Retinal pigment epithelial cell (primary cell): ENCODE data around the gene FBXL19.

Experiments
- DNase-seq: peaks from one replicate; pipeline ENCODE4 v3.0.0-alpha.2; 2010; ENCODE audit warnings: low read depth
- H3K4me3 ChIP-seq: 2 replicates; pipeline ENCODE4 v1.5.1; 2011; ENCODE audit warnings: mild to moderate bottlenecking, low read length, control low read depth, moderate library complexity
- TF ChIP-seq, protein P1 (sequence below): conservative IDR thresholded peaks from 2 replicates; pipeline ENCODE4 v1.5.1; 2011; ENCODE audit warnings: low read depth, low read length, control low read depth, inconsistent platforms

FBXL19 gene

DNA sequence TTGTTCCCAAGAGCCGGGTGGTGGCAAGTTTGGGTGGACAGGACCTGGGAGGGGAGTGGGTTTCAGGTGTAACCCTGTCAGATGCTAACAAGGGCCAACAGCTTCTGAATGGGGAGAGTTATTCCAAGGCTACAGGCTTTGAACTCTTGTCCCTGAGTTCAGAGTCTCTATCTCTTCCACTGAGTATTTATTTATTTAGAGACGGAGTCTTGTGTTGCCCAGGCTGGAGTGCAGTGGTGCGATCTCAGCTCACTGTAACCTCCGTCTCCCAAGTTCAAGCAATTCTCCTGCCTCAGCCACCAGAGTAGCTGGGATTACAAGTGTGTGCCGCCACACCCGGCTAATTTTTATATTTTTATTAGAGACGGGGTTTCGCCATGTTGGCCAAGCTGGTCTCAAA lies 31.6 kb downstream of the FBXL19 start:
- H3K4me3 ChIP-seq: no peak overlapping the region
- no peak for DNase-seq
- TF ChIP-seq, protein P1, sequence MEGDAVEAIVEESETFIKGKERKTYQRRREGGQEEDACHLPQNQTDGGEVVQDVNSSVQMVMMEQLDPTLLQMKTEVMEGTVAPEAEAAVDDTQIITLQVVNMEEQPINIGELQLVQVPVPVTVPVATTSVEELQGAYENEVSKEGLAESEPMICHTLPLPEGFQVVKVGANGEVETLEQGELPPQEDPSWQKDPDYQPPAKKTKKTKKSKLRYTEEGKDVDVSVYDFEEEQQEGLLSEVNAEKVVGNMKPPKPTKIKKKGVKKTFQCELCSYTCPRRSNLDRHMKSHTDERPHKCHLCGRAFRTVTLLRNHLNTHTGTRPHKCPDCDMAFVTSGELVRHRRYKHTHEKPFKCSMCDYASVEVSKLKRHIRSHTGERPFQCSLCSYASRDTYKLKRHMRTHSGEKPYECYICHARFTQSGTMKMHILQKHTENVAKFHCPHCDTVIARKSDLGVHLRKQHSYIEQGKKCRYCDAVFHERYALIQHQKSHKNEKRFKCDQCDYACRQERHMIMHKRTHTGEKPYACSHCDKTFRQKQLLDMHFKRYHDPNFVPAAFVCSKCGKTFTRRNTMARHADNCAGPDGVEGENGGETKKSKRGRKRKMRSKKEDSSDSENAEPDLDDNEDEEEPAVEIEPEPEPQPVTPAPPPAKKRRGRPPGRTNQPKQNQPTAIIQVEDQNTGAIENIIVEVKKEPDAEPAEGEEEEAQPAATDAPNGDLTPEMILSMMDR: no peak

DNA sequence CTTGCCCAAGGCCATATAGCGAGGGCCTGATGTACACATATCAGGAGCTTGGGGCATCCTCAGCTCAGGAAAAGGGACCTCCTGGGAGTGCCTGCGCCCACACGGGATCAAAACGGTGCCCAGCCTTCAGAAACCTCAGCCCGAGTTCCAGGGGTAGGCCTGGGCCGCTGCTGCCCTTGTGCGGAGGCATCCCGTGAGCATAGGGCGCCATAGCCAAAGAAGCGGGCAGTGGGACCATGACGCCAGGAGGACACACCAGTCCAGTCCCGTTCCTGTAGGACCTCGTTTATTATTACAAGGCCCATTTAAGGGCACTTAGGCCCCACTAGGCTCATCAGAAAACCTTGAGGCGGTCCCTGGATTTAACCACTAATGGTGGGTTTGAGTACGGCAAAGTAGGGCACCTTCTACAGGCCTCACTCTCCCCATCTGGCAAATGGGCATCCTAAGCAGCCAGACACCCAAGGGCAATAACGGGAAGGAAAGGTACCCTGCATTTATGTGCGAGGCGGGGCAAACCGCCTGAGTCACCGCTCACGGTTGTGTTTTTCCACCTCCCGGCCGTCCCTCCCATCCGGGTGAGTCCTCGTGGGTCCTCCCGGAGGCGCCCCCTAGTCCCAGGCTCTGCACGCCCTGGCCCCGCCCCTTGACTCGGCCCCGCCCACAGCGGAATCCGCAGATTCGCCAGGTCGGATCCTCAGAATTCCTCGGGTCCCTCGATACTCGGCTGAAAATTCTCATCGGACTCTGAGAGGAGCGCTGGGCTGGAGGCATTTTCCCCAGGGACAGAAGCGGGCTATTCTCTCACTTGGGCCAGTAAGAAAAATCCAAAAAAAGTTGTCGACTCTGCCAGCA lies 33.5 kb downstream of the FBXL19 start:
- DNase-seq: peak; percentile 58
- TF ChIP-seq, protein P1: peak; percentile 38
- peak overlapping the region; percentile 91 for H3K4me3 ChIP-seq

DNA sequence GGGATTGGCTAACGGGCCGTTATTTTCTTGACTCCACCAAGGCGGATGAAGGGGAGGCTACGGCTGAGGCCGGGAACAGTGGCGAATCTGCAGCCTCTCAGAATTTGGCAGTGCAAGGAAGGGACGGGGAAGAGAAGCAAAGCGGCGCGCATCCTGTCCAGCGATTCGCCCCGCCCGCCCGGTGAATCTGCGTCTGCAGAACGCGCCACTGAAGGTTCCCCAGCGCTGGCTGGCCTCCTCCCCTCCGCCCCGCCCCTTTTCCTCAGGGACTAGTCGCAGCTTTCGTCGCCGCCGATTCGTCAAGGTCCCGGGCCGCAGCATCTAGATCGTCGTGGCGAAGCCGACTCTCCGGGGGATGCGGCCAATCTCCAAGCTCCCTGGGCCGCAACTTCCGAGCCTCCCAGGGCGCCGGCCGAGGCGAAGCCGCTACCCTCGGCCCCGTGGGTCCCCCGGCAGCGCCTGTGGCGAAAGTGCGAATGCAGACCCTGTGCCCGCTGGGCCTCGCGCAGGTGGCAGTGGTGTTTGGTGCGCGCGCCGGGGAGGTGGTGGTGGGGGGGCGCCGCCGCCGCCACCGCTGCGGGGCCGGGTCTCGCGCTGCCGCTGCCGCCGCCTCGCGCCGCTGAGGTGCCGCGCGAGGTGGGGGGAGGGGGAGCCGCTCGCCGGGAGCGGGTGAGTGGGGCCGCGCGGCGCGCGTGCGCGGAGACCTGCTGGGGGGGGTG lies 34.2 kb downstream of the FBXL19 start, which contains the start of gene SETD1A:
TSS of gene SETD1A (plus strand) at position 299 of the 719 bp plus-strand sequence. CDS start 978 bp downstream, outside the sequence.
- TF ChIP-seq, protein P1: no peak
- peak within 1 kb of the TSS; percentile 91 for H3K4me3 ChIP-seq
- peak; percentile 84 for DNase-seq

DNA sequence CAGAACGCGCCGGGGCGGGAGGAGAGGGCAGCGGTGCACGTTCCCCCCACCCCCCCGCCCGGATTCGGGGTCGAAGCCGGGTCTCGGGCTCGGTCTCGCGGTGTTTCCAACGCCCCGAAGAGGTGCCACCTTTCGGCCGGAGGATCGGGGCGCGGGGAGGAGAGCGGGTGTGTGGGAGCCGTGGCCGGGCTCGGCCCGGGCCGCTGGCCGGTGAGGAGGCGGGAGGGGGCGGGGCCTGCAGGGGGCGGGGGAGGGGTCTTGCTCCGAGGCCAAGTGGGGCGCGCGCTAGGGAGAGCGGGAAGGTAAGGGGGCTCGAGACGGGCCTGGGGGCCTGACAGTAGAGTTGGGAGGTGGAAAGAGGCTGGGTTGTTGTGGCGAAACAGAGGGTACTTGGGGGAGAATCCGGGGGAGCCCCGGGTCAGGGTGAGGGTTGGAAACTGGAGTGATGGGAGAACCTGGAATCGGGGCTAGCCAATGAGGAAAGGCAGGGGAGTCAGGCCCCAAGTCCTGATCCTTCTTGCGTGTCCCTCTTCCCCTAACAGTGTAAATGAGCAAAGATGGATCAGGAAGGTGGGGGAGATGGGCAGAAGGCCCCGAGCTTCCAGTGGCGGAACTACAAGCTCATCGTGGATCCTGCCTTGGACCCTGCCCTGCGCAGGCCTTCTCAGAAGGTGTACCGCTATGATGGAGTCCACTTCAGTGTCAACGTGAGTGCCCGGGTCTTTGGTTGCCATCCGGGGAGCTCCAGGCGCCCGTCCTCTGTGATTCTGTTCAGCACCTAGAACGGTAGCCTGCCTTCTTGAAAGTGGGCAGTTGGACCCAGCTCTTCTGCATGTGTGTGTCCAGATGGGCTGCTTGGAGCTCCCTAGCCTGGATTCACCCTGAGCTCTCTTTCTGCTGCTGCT lies 35.1 kb downstream of the FBXL19 start:
- TF ChIP-seq, protein P1: no peak
- DNase-seq: no peak
- H3K4me3 ChIP-seq: peak overlapping the region; percentile 91

DNA sequence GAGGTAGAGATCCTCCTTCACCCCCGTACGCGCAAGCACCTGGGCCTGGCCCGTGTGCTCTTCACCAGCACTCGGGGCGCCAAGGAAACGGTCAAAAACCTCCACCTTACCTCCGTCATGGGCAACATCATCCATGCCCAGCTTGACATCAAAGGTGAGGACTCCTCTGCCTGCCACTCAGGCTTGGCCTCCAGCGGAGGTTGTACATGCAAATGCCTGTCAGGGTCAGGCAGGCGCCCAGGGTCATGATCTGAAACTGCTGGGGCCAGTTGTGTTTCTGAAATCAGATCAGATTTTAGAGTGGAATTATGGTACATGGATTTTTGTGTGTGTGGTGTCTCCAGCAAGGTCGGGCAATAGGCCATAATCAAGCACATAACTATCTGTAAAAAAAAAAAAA lies 38.0 kb downstream of the FBXL19 start:
- TF ChIP-seq, protein P1: no peak
- no peak for DNase-seq
- H3K4me3 ChIP-seq: no peak overlapping the region

DNA sequence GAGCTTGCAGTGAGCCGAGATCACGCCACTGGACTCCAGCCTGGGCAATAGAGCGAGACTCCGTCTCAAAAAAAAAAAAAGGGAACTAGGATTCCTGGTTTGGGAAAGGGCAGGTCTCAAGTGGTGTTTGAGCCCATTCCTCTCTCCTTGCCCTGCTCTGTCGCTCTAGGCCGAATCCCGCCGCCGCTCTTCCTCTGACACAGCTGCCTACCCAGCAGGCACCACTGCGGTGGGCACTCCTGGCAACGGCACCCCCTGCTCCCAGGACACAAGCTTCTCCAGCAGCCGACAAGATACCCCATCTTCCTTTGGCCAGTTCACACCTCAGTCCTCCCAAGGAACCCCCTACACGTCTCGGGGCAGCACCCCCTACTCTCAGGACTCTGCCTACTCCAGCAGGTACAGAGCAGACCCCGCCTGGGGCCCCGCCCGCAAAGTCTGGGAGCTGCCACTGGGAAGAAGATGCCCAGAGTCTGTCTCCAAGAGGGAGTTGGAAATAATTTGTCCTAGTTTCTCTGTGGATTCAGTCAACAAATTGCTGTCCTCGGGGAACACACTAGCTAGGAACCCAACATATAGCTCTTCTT lies 40.6 kb downstream of the FBXL19 start:
- DNase-seq: no peak
- no peak overlapping the region for H3K4me3 ChIP-seq
- TF ChIP-seq, protein P1: no peak
